T-helper 2 cell treated with Interferon-gamma antibody and Interleukin-4, amounts not matched to agents 100 ng/mL and 5 ng/mL, for 36 hours (primary cell): ENCODE results near the gene ZC3H4. TPM values are rescaled to one million over a fixed set of nuclear protein-coding genes. Genes with fewer than 3 reads are reported as not detected.

Experiments used
- intact Hi-C: fragments of 100-400 bp; cut with micrococcal nuclease; formaldehyde crosslinking; loops from one replicate; pipeline ENCODE4 v1.15.1; 2023
- total RNA-seq: library from RNA; stranded (reverse); gene quantifications from 2 replicates; pipeline ENCODE4 v1.2.3, GENCODE V29; 2022

Gene ZC3H4
- total RNA-seq, 1 donor from 2014 or later = 106 TPM

DNA sequence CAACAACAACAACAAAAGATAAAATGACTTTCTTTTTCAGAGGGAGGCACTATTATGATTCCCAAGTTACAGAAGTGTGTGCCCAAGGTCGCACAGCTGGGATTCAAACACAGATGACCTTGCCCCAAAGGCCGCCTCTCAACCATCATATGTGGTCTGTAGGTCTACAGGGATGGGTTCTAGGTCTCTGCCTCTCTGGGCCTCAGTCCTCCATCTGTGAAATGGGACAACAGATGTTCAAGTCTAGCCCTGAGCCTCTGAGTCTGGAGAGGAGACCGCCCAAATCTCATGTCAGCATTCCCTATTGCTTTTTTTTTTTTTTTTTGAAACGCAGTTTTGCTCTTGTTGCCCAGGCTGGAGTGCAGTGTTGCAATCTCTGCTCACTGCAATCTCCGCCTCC is 89.1 kb downstream of the ZC3H4 start:
- intact Hi-C loops = no loop called here

DNA sequence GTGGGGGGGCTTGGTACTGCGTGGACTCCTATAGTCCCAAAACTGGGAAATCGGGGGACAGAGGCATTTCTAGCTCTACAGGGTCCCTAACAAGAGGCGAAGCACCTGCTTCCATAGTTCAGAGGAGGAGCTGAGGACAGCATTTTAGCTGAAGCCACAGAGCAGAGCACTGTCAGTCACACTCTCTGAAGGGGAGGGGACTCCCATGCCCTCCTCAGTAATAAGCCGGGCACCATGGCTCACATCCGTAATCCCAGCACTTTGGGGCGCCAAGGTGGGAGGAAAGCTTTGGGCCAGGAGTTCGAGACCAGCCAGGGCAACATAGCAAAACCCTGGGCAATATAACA is 90.2 kb downstream of the ZC3H4 start:
- intact Hi-C loops = no loop called here

DNA sequence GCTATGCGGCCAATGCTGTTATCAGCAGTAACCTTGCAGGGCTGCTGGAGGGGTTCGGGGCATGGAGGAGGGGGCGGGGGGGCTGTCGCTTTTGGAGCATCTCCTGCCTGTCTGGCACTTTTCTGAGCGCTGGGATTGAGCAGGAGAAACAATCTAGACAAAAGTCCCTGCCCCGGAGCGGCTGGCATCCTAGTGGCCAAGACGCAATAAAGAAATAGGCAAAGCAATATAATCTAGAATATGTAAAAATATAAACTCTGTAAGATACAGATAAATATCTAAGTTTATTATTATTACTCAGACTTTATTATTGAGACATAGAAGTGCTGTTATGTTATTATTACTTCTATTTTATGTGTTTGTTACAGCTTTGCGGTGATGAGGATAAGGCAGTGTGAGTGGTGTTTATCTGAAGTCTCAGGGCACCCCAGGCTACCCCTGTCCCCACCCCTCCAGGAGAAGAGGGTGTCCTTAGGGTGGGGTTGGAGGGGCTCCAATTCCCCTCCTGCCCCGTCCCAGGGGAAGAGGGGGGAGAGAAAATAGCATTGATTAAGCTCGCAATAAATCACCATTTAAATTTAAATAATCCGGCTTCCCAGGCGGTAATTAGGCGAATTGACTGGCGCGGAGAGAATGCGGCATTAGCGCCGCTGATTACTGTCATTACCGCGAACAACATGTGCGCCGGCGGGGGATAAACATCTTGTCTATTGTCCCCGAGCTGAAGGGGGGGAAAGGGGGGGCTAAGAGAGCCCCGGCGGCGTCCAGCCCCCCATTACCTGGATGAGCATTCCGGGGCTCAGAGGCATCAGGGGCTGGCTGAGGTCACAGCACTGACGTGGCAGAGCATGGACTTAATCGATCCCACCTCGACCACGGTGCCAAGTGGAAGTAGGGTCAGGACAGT is 90.8 kb downstream of the ZC3H4 start:
- intact Hi-C loops = no loop called here

DNA sequence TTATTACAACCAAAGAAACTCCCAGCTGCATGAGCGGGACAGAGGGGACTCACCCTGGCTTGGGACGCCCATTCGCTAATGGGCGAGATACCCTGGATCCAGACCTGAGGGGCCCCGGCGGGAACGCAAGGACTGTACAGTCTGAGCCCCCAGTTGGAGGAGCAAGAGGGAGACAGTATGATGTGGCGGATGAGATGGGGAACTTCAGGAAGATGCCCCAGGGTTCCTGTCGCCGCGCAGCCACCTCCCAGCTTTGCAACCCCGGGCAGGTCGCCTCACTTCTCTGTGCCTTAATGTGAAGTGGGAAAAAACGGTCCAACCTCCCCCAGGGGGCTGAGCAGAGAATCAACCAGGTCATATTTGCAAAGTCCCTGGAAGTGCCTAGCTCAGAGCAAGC is 91.4 kb downstream of the ZC3H4 start:
- intact Hi-C loops = no loop called here

- intact Hi-C loops = no loop called here
Measured at GRCh38 chr19:47021536-47022139, 91.9 kb downstream of the ZC3H4 start.

DNA sequence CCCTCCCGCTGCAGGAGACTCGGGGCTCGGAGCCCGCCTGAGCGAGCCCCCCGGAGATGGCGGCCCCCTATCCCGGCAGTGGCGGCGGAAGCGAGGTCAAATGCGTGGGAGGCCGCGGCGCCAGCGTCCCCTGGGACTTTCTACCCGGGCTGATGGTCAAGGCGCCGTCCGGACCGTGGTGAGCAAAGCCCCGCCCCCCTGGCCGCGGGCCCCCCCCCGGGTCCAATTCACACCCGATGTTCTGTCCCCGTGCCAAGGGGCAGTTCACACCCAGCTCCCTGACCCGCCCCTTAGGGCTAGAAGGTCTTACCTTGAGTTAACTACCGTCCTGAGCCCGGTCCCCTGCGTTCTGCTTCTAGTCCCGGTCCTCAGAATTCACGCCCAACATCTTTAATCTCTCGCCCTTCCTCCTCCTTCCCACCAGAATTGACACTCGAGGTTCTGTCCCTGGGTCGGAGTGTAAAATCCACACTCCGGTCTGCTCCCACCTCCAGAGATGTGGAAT is 92.5 kb downstream of the ZC3H4 start:
- intact Hi-C loops = no loop called here

DNA sequence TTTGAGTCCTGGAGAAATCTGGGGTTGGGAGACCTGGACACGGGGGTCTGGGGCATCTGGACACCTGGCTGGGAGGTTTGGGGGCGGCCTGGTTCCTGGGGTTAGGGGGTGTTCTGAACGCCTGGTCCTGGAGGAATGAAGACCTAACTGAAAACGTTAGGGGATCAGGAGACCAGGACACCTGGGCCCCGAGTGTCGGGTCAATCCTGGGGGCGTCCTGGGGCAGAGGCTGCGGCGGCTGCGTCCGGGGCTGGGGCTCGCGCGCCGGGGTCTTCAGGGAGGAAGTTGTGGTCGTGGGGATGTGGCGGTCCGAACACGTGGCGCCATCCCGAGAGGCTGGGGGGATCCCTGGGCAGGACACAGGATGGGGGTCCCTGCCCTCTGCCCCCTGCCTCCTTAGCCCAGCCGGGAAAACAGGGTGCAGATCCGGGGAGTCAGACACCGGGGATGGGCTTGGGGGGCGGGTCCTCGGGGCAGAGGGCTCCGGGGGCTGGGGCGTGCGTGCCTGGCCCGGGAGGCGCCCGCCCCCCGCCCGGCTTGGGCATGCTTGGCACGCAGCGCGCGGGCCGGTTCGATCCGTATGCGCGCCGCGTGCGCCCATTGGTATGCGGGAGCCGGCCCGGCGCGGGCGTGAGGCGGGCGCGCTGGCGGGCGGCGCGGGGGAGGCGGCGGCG is 93.3 kb downstream of the ZC3H4 start:
- intact Hi-C loops = no loop called here

GRCh38 chr19:47019431-47020041 is 94.0 kb downstream of the ZC3H4 start, which contains the start of gene NPAS1:
TSS of gene NPAS1 (plus strand) at chr19:47019837. CDS start at chr19:47021048, 1,211 bp downstream.
- intact Hi-C loops = no loop called here

GRCh38 chr19:47018923-47019322 is 94.7 kb downstream of the ZC3H4 start:
- intact Hi-C loops = no loop called here

Other genes starting within 250 kb of the ZC3H4 start
- 0.23 TPM in 1 of 2 replicates, not detected in the other for gene NPAS1, start 93.9 kb downstream of the ZC3H4 start, total RNA-seq
- gene TMEM160, start 65.2 kb downstream of the ZC3H4 start, total RNA-seq = 46.4 and 47.6 TPM in 2 replicates
- 152 and 159 TPM in 2 replicates for gene SAE1, start 17.1 kb upstream of the ZC3H4 start, total RNA-seq
- 11.7 and 13.0 TPM in 2 replicates for gene BBC3, start 117.4 kb upstream of the ZC3H4 start, total RNA-seq
- gene CCDC9, start 142.7 kb upstream of the ZC3H4 start, total RNA-seq = 30.4 and 34.7 TPM in 2 replicates
- gene INAFM1, start 161.1 kb upstream of the ZC3H4 start, total RNA-seq = 8.7 and 10.2 TPM in 2 replicates
- 1.4 and 1.7 TPM in 2 replicates for gene C5AR1, start 196.1 kb upstream of the ZC3H4 start, total RNA-seq
- gene C5AR2, start 218.4 kb upstream of the ZC3H4 start, total RNA-seq = 0.86 and 0.95 TPM in 2 replicates
- 15.0 and 15.5 TPM in 2 replicates for gene DHX34, start 235.5 kb upstream of the ZC3H4 start, total RNA-seq